ENCODE results near the gene HERPUD2.

GRCh38 chr7:35623381-35623780, 71.6 kb downstream of the HERPUD2 start:
- TF ChIP-seq, protein P1, sequence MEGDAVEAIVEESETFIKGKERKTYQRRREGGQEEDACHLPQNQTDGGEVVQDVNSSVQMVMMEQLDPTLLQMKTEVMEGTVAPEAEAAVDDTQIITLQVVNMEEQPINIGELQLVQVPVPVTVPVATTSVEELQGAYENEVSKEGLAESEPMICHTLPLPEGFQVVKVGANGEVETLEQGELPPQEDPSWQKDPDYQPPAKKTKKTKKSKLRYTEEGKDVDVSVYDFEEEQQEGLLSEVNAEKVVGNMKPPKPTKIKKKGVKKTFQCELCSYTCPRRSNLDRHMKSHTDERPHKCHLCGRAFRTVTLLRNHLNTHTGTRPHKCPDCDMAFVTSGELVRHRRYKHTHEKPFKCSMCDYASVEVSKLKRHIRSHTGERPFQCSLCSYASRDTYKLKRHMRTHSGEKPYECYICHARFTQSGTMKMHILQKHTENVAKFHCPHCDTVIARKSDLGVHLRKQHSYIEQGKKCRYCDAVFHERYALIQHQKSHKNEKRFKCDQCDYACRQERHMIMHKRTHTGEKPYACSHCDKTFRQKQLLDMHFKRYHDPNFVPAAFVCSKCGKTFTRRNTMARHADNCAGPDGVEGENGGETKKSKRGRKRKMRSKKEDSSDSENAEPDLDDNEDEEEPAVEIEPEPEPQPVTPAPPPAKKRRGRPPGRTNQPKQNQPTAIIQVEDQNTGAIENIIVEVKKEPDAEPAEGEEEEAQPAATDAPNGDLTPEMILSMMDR (IDR thresholded peaks at IDR 0.05; ENCODE audit: low read depth, low read length): no peak
- TF ChIP-seq EZH2phosphoT487 (IDR thresholded peaks at IDR 0.05; ENCODE audit: low read depth): no peak

All from OCI-LY3 (cell line).